GM04504 (cell line): ENCODE data around the gene FAM221B.

Source experiments
- DNase-seq: peaks from one replicate; pipeline ENCODE4 v3.0.0-alpha.2; 2012; ENCODE audit warnings: low read depth

FAM221B gene

GRCh38 chr9:35790385-35791296 is 37.9 kb downstream of the FAM221B start:
- peak; percentile 60 for DNase-seq

DNA sequence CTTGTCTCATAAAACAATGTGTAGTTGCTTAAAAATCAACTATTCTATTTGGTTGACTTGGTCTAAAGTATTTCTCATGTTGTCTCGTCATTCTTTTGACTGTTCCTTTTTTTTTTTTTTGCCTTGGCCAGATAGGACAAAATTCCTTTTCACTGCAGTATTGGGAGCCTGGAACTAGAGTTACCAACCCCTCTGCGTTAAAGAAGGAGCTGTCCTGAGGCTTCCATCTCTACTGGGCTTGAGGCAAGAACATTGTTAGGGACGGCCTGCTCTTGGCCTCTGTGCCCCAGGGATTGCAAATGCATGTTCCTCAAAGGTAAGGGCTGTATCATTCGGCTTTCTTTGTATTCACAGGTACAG is 38.5 kb downstream of the FAM221B start:
- no peak for DNase-seq

DNA sequence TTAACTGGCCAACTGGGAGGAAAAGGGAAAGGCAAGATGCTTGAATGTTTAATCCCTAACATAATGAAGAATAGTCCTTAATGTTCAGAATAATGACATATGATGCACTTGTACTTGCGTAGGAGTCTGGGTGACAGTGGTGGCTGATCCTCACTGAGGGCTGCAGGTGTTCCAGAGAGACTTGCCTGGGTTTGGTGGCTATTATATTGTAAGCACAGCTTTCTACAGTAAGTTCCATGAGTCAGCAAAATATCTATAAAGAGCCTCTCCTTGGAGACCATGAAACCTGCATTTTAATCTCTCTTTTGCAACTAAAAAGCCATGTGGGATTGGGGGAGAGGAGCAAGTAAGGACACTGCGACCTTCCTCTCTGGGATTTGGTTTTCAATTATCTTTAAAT is 39.0 kb downstream of the FAM221B start:
- no peak for DNase-seq

- no peak for DNase-seq
Measured at GRCh38 chr9:35783418-35783817, 45.1 kb downstream of the FAM221B start.

- DNase-seq: no peak
Measured at GRCh38 chr9:35781066-35781465, 47.5 kb downstream of the FAM221B start.

GRCh38 chr9:35778496-35778895 is 50.0 kb downstream of the FAM221B start:
- no peak for DNase-seq

DNA sequence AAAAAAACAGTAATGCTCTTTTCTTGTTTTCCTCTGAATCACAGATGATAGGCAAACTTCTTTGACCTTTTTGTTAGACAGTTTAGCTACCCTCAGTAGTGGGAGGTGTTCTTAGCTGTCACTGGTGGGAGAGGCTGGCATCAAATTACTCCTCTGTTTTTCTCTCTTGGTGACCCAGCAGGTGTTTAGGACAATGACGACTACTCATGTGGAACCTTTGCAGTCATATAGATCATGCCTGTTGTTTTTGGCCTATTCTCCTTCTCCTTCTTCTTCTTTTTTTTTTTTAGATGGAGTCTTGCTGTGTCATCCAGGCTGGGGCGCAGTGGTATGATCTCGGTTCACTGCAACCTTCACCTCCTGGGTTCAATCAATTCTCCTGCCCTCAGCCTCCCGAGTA is 52.5 kb downstream of the FAM221B start:
- DNase-seq: no peak

DNA sequence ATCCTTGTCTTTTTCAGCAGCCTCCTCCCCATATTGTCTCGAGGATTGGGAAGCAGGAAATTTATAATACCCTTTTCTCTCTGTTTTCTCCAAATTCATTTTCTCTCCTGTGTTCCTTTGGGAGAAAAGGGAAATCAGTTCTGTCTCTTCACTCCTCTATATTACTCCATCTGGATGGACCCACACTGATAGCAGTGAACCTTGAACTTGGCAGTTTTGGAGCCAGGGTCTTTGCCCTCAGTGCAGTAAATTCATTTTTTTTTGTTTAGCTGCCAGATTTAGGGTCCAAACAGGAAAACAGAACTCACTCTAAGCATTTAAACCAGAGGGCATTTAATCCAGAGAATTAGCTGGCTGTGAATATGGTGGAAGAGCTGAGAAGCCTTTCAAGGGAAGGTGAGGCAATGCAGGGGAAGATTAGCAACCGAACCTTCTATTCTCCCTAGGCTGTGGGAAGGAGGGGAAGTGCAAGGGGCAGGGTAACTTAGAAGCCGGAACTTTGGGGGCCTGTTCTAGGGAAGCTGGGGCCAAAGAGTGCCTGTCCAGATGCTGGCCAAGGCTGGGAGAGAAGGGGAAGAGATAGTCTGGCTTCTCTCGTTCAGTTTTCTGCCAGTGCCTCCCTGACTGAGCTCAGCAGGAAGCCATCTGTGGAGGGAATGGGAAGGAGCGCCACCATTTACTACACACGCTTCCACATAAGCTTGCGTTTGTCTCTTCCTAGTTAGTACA is 53.5 kb downstream of the FAM221B start:
- DNase-seq: no peak

- no peak for DNase-seq
Measured at GRCh38 chr9:35771943-35772342, 56.6 kb downstream of the FAM221B start.

GRCh38 chr9:35771534-35771933 is 57.0 kb downstream of the FAM221B start:
- no peak for DNase-seq

- no peak for DNase-seq
Measured at GRCh38 chr9:35771075-35771433, 57.5 kb downstream of the FAM221B start.

- DNase-seq: no peak
Measured at GRCh38 chr9:35769763-35770162, 58.8 kb downstream of the FAM221B start.

- no peak for DNase-seq
Measured at GRCh38 chr9:35767458-35767857, 61.1 kb downstream of the FAM221B start.

DNA sequence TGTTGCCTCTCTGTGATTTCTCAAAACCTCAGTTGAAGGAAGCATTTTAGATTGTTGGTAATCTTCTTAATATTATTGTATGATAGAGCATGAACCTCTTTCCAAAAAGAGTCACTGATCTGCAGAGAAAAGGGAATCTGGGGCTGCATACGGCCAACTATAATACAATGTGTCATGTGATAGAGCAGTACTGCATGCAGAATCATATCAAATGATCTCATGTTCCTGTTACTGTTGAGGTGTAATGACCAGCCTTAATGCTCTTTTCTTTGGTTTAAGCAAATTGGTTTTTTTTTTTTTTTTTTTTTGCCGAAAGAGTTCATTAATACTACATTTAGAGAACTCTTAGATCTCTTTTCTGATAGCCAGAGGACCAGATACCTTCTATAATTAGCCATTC is 61.5 kb downstream of the FAM221B start:
- DNase-seq: no peak
